Activated B cell treated with CpG ODN at 0.5 μM for 24 hours (primary cell): ENCODE results near the gene ZNF652. TPM values are rescaled to one million over a fixed set of nuclear protein-coding genes. Genes with fewer than 3 reads are reported as not detected.

ENCODE experiments used
- ATAC-seq: fragments of 200-7000 bp; cut with Tn5 transposase; one replicate; pipeline ENCODE4 v1.10.0; 2021; ENCODE audit warnings: low read depth, mild to moderate bottlenecking, moderate library complexity
- CTCF ChIA-PET: fragments of 350-600 bp; sonication (Branson Sonifier 250); formaldehyde crosslinking; loops from one replicate; lab custom pipeline; 2021; ENCODE audit warnings: antibody characterized with exemption; lab: Charles Lee
- POLR2A ChIA-PET: fragments of 350-600 bp; sonication (Branson Sonifier 250); formaldehyde crosslinking; loops from one replicate; lab custom pipeline; 2021; ENCODE audit warnings: antibody characterized with exemption; lab: Charles Lee
- DNase-seq: peaks from one replicate; pipeline ENCODE4 v3.0.0; 2022
- H3K27ac Mint-ChIP-seq: one replicate; pipeline ENCODE4 v1.8.0; 2020; ENCODE audit warnings: mixed read lengths
- H3K27me3 Mint-ChIP-seq: one replicate; pipeline ENCODE4 v1.8.0; 2021; ENCODE audit warnings: mixed read lengths
- H3K36me3 Mint-ChIP-seq: one replicate; pipeline ENCODE4 v1.8.0; 2021; ENCODE audit warnings: low read depth, mixed read lengths
- H3K4me1 Mint-ChIP-seq: one replicate; pipeline ENCODE4 v1.8.0; 2021; ENCODE audit warnings: mixed read lengths
- H3K4me3 Mint-ChIP-seq: one replicate; pipeline ENCODE4 v1.8.0; 2020; ENCODE audit warnings: mild to moderate bottlenecking, mixed read lengths
- H3K9me3 Mint-ChIP-seq: one replicate; pipeline ENCODE4 v1.8.0; 2020; ENCODE audit warnings: mixed read lengths
- CTCF ChIP-seq: fragments of 200-600 bp; IDR thresholded peaks from one replicate; pipeline ENCODE4 v1.8.0; 2022; ENCODE audit warnings: antibody characterized with exemption, mild to moderate bottlenecking
- intact Hi-C: fragments of 100-400 bp; cut with micrococcal nuclease; formaldehyde crosslinking; loops from one replicate; pipeline ENCODE4 v1.15.1; 2024
- total RNA-seq: library from RNA; stranded (reverse); gene quantifications from 2 replicates; pipeline ENCODE4 v1.2.3, GENCODE V29; 2022

Gene ZNF652
- total RNA-seq, 1 donor from 2014 or later: 40.6 TPM

DNA sequence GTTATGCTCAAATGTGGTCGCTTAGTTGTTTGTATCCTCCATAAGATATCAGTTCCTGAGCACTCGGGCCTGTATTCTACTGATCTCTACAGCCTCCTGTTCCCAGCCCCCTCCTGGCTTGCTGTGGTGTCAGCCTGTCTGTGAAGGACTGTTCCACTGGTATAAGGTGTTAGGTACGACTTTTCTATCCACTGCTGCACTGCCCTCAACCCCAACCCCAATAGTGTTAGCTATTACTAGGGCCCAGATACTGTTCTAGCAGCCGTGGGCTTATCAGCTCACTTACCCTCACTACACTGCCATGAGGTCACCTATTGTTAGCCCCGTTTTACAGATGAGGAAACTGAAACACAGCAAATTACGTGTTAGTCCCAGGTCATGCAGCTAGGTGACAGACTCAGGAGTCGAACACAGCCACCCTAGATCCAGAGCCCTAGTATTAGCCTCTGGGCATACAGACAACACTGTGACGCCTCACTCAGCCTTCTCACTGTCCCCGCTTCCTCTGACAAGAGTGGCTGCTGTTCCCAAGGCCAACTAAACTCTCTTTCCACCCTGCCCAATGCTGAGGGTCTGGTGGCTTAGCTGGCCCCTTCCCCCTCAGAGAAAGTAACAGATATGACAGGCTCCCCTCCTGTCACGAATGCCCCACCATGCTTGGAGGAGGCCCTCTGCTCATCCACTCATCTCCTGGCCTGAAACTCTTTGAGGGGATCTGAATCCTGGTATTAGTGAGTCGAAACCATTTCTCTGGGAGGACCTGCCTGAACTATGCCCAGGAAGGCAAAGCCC lies 25.6 kb upstream of the ZNF652 start:
- Mint-ChIP-seq H3K27me3 (no peaks in the 10 kb centered on the region), H3K4me3 (peak overlapping the region; percentile 78), H3K27ac (peak overlapping the region; percentile 98), H3K9me3 (no peaks in the 10 kb centered on the region), H3K4me1 (peaks cover 61% of the 10 kb centered on the region), H3K36me3 (no peaks in the 10 kb centered on the region)
- ATAC-seq (peak; percentile 11), DNase-seq (no peak)
- ChIA-PET POLR2A (interaction anchor here (0.6 to 5.8 kb wide), 9 partner anchors 11 to 290 kb away, joined by 3 to 109 read pairs (median 7); partner anchors contain the start of gene ZNF652), CTCF (interaction anchor here (1.0 to 5.1 kb wide), 6 partner anchors 12 to 207 kb away, joined by 3 to 24 read pairs (median 4); no protein-coding TSS in a partner anchor)
- no peak for TF ChIP-seq CTCF
- intact Hi-C loops: loop anchor here (1.0 kb wide), 1 partner anchor 25 kb away; the partner anchor contains the start of gene ZNF652

DNA sequence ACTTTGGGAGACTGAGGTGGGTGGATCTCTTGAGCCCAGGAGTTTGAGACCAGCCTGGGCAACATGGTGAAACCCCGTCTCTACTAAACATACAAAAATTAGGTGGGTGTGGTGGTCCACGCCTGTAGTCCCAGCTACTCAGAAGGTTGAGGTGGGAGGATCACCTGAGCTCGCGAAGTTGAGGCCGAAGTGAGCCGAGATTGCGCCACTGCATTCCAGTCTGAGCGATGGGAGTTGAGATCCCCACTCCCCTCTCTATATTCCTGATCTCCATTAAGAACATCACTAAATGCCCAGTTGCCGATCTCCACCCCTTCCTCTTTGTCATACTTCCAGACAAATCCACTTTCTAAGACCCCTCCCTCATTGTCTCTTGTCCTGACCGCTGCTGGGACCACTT lies 24.3 kb upstream of the ZNF652 start:
- peak overlapping the region; percentile 35 for H3K27ac Mint-ChIP-seq
- peaks cover 66% of the 10 kb centered on the region for H3K4me1 Mint-ChIP-seq
- H3K9me3 Mint-ChIP-seq: no peaks in the 10 kb centered on the region
- TF ChIP-seq CTCF: no peak
- intact Hi-C loops: no loop called here
- no peaks in the 10 kb centered on the region for H3K36me3 Mint-ChIP-seq
- DNase-seq (no peak), ATAC-seq (no peak)
- no peaks in the 10 kb centered on the region for H3K27me3 Mint-ChIP-seq
- POLR2A ChIA-PET: interaction anchor here (0.5 to 5.8 kb wide), 3 partner anchors 23 to 46 kb away, joined by 3 to 109 read pairs (median 3); partner anchors contain the start of gene ZNF652
- CTCF ChIA-PET: interaction anchor here (0.7 to 1.4 kb wide), 4 partner anchors 13 to 206 kb away, joined by 3 to 4 read pairs (median 3); no protein-coding TSS in a partner anchor
- no peak overlapping the region for H3K4me3 Mint-ChIP-seq

- no peaks in the 10 kb centered on the region for H3K36me3 Mint-ChIP-seq
- POLR2A ChIA-PET: interaction anchor here (1.0 kb wide), 1 partner anchor 13 kb away, joined by 4 read pairs; no protein-coding TSS in a partner anchor
- no peak for ATAC-seq
These were observed 22.9 kb upstream of the ZNF652 start for GRCh38 chr17:49384951-49385350.

DNA sequence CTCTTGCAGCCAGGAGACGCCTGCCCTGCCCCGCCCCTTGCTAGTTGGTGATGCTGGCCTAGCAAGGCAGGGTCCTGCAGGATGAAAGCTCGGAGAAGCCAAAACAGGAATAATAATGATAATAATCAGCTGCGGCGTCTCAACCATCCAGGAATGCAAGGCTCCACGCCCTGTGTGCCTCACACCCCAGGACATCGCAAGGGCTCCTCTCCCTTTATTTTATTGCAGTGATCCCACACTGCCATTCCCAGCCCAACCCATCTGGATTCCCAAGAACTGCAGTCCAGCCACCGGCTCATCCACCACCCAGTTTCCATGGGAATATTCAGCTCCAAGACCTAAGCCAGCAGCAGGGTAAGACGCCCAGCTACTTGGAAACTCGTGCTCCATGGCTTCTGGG lies 21.0 kb upstream of the ZNF652 start:
- intact Hi-C loops: no loop called here
- Mint-ChIP-seq H3K4me3 (no peak overlapping the region), H3K36me3 (peaks cover 7% of the 10 kb centered on the region), H3K9me3 (peaks cover 3% of the 10 kb centered on the region), H3K4me1 (peaks cover 44% of the 10 kb centered on the region), H3K27me3 (no peaks in the 10 kb centered on the region), H3K27ac (no peak overlapping the region)
- TF ChIP-seq CTCF: no peak
- DNase-seq (no peak), ATAC-seq (no peak)
- ChIA-PET CTCF (interaction anchor here (0.6 kb wide), 1 partner anchor 12 kb away, joined by 3 read pairs; no protein-coding TSS in a partner anchor), POLR2A (no interaction called here)

More at GRCh38 chr17:49384951-49385350, 22.9 kb upstream of the ZNF652 start:
- no peak overlapping the region for H3K4me3 Mint-ChIP-seq
- CTCF ChIA-PET: interaction anchor here (1.1 to 1.6 kb wide), 2 partner anchors 10 to 17 kb away, joined by 3 to 4 read pairs; no protein-coding TSS in a partner anchor
- intact Hi-C loops: no loop called here
- no peak for TF ChIP-seq CTCF
- no peaks in the 10 kb centered on the region for H3K27me3 Mint-ChIP-seq
- no peak for DNase-seq
- H3K4me1 Mint-ChIP-seq: peaks cover 59% of the 10 kb centered on the region
- H3K9me3 Mint-ChIP-seq: no peaks in the 10 kb centered on the region
- H3K27ac Mint-ChIP-seq: no peak overlapping the region

DNA sequence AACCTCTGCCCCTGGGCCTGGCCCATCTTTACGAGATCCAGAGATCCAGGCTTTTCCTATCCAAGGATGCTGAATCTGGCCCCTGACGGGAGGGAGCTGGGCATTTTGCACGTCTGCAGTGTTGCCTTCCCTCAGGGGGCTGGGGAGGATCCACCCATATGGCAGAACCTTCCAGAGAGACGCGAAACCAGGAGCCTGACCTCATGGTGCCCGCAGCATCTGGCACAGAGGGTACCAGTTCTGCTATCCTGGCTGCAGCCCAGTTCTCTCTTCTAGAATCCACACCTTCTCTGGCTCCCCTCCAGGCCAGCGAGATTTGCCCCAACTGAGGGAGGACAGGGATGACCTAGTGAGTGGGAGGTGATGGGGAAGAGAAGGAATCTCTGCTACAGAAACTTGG lies 20.5 kb upstream of the ZNF652 start:
- DNase-seq (no peak), ATAC-seq (no peak)
- peaks cover 10% of the 10 kb centered on the region for H3K36me3 Mint-ChIP-seq
- peaks cover 3% of the 10 kb centered on the region for H3K9me3 Mint-ChIP-seq
- H3K4me3 Mint-ChIP-seq: no peak overlapping the region
- ChIA-PET POLR2A (no interaction called here), CTCF (interaction anchor here (0.6 kb wide), 1 partner anchor 12 kb away, joined by 3 read pairs; no protein-coding TSS in a partner anchor)
- H3K4me1 Mint-ChIP-seq: peaks cover 42% of the 10 kb centered on the region
- H3K27ac Mint-ChIP-seq: no peak overlapping the region
- intact Hi-C loops: no loop called here
- no peak for TF ChIP-seq CTCF
- no peaks in the 10 kb centered on the region for H3K27me3 Mint-ChIP-seq
